ENCODE results near the gene APBA2. TPM values are rescaled to one million over a fixed set of nuclear protein-coding genes. Genes with fewer than 3 reads are reported as not detected.

The APBA2 gene
- total RNA-seq, 1 donor from 2014 or later, result 30.0 TPM

DNA sequence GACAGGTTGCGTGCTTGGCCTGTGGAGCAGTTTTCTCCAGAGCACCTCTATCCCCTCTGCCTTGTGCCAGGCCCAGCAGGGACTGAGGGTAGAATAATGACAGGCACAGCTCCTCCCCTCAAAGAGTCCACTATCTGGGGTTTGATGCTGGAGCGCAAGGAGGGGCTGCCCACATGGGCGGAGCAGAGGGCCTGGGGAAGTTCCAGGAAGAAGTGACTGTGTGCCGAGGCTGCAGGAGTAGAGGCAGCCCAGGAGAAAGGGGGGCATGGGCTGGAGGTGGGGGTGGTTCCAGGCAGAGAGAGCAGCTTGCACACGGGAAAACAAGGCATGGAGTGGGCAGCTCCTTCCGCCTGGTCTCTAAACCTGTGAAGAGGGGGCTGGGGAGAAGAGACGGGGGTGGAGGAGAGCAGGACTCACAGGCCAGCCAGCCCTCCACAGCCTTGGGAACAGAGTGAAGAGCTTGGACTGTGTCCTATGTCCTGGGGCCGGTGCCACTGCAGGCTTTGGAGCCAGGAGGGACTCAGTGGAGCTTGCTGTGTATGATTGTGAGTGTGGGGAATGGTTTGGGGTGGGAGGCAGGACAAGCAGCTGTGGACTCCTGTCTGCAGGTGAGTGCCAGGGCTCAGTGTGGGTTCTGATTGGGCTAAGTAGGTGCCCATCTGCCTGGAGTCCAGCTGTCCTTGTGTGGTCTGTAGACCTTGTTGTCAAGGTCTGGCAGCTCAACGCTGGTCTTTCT is 48.1 kb downstream of the APBA2 start:
- TF ChIP-seq, protein P1, sequence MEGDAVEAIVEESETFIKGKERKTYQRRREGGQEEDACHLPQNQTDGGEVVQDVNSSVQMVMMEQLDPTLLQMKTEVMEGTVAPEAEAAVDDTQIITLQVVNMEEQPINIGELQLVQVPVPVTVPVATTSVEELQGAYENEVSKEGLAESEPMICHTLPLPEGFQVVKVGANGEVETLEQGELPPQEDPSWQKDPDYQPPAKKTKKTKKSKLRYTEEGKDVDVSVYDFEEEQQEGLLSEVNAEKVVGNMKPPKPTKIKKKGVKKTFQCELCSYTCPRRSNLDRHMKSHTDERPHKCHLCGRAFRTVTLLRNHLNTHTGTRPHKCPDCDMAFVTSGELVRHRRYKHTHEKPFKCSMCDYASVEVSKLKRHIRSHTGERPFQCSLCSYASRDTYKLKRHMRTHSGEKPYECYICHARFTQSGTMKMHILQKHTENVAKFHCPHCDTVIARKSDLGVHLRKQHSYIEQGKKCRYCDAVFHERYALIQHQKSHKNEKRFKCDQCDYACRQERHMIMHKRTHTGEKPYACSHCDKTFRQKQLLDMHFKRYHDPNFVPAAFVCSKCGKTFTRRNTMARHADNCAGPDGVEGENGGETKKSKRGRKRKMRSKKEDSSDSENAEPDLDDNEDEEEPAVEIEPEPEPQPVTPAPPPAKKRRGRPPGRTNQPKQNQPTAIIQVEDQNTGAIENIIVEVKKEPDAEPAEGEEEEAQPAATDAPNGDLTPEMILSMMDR (conservative IDR thresholded peaks at IDR 0.05; ENCODE audit: low read depth, low read length), result no peak
- no peak for DNase-seq (ENCODE audit: low read depth)
- H3K4me3 ChIP-seq (ENCODE audit: low read depth, low read length), result no peak overlapping the region

DNA sequence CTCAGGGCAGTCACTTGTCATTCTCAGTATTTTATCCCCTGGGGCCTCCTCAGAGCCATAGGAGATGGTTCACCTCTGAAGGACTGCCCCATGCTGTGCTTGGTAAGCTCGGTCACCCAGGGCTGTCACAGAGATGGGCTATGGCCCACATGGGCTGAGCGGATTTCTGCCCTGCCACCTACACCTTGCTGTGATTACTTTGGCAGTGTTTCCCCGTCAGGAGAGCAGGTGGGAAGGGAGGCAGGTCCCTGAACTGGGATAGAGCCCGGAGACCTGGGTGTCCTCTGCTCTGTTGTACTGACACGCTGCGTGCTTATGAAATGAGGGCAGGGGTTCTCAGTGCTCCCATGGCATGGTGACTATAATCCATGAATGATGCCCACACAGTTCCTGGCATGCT is 48.9 kb downstream of the APBA2 start:
- H3K4me3 ChIP-seq (ENCODE audit: low read depth, low read length), result no peak overlapping the region
- DNase-seq (ENCODE audit: low read depth), result no peak
- TF ChIP-seq, protein P1 (conservative IDR thresholded peaks at IDR 0.05; ENCODE audit: low read depth, low read length), result no peak

DNA sequence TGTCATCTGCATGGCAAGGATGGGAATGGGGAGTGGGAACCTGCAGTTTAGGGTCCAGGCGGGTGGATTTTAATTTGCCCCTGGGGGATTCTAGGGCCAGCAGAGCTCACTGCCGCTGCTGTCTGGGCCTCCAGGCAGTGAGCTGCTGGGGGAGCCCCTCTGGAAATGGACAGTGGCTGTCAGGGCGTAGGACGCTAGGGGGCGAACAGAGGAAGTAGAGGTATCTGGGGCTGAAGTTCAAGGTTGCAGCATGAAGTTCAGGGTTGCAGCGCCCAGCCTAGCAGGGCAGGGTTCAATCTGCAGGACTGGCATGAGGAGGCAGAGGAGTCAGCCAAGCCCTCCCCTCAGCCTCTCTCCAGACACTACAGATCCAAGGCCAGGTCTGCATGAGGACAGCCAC is 49.5 kb downstream of the APBA2 start:
- DNase-seq (ENCODE audit: low read depth), result no peak
- no peak overlapping the region for H3K4me3 ChIP-seq (ENCODE audit: low read depth, low read length)
- TF ChIP-seq, protein P1 (conservative IDR thresholded peaks at IDR 0.05; ENCODE audit: low read depth, low read length), result peak; percentile 45

DNA sequence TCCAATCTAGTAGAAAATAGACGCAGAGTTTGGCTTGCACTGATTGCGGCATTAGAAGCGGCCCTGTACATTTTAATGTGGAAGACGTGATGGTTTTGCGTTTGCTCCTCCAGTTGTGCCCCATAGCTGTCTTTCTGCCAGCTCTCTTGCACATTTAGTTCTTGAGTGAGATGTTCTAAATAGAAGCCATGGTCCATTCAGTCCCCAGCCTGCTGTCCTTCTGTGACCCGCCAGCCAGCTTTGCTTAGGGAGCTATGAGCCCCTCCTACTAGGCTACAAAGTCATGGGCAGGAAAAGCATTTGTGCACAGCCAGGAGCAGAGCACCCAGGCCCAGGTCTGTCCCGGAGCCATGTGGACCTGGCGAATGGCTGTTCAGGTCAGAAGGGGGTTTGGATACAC is 50.3 kb downstream of the APBA2 start:
- TF ChIP-seq, protein P1 (conservative IDR thresholded peaks at IDR 0.05; ENCODE audit: low read depth, low read length), result no peak
- no peak for DNase-seq (ENCODE audit: low read depth)
- no peak overlapping the region for H3K4me3 ChIP-seq (ENCODE audit: low read depth, low read length)

DNA sequence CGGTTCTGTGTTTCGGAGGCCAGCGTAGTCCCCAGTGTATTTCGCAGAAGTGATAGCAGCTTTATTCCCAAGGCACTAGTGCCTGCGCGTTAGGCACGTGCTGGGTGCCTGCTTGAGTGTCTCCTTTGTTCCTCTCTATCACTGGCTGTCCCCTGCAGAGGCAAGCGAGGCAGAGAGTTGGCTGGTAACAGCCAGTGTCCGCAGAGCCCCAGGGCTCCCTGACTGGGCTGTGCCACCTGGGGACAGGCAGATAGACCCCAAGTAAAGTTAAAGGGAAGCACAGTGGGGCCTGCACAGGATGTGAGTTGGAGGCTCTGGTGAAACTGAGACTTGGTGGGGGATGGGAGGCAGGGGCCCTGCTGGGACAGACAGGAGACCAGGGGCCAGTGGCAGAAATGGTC is 50.7 kb downstream of the APBA2 start:
- TF ChIP-seq, protein P1 (conservative IDR thresholded peaks at IDR 0.05; ENCODE audit: low read depth, low read length), result no peak
- H3K4me3 ChIP-seq (ENCODE audit: low read depth, low read length), result no peak overlapping the region
- DNase-seq (ENCODE audit: low read depth), result no peak

DNA sequence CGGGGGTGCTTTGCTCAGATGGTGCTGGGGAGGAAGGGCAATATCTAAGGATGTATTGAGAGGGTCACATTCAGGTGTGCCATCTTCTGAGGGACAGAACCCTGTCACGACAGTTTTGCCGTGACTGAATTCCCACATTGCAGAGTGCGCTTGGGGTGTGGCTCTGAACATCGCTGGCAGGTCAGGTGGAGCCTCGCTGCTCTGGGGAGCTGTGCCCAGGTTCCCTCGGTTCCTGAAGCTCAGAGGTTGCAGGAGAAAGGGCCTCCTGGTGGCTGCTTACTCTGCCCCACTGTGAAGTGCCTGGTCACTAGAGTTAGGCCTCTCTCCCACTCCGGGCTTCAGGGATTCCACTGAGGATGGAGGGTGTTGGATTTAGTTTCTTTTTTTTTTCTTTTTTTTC is 51.5 kb downstream of the APBA2 start:
- DNase-seq (ENCODE audit: low read depth), result no peak
- no peak overlapping the region for H3K4me3 ChIP-seq (ENCODE audit: low read depth, low read length)
- TF ChIP-seq, protein P1 (conservative IDR thresholded peaks at IDR 0.05; ENCODE audit: low read depth, low read length), result no peak

DNA sequence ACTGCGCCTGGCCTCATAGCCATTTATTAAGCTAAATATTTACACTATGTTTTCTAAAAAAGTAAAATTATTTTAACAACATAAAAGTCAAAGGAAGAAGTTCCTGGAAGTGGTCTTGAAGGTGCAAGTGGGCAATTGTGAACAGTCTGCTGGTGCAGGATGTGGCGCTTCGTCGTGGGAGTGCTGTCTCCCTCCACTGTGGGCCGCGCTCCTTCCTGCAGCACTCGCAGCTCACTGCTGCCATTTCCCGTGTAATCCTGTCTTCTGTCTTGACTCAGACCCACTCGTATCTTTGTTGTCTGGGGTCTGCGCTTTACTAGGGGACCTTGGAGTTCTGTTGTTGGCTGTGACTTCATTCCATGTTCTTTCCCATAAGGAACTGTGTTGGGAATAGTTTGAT is 56.3 kb downstream of the APBA2 start:
- H3K4me3 ChIP-seq (ENCODE audit: low read depth, low read length), result no peak overlapping the region
- TF ChIP-seq, protein P1 (conservative IDR thresholded peaks at IDR 0.05; ENCODE audit: low read depth, low read length), result no peak
- DNase-seq (ENCODE audit: low read depth), result no peak
